GM23338 (cell line): ENCODE data around the gene PLCG2. TPM values are rescaled to one million over a fixed set of nuclear protein-coding genes. Genes with fewer than 3 reads are reported as not detected.

Experiments
- ATAC-seq: fragments of 200-7000 bp; cut with Tn5 transposase; 3 replicates; pipeline ENCODE4 v1.9.1; 2020
- DNase-seq: peaks from one replicate; pipeline ENCODE4 v3.0.0-alpha.2; 2015; ENCODE audit warnings: low spot score
- H2AFZ ChIP-seq: fragments of 200-600 bp; sonication (generic); 2 replicates; pipeline ENCODE4 v1.8.0; 2016; ENCODE audit warnings: antibody characterized with exemption, mild to moderate bottlenecking, moderate library complexity
- H3F3A ChIP-seq: fragments of 200-600 bp; sonication (generic); replicated peaks from 2 replicates; pipeline ENCODE4 v1.8.0; 2017; ENCODE audit warnings: antibody characterized with exemption, mixed run types, low read depth
- H3K27ac ChIP-seq: fragments of 200-600 bp; sonication (generic); 2 replicates; pipeline ENCODE4 v1.6.1; 2016; ENCODE audit warnings: low read depth
- H3K27me3 ChIP-seq: fragments of 200-600 bp; sonication (generic); 2 replicates; pipeline ENCODE4 v1.8.0; 2016; ENCODE audit warnings: mild to moderate bottlenecking, mixed run types, moderate library complexity; ENCODE audit not compliant: insufficient read depth
- H3K36me3 ChIP-seq: fragments of 200-600 bp; sonication (generic); 2 replicates; pipeline ENCODE4 v1.8.0; 2016; ENCODE audit warnings: mild to moderate bottlenecking; ENCODE audit not compliant: insufficient read depth
- H3K4me1 ChIP-seq: fragments of 200-600 bp; sonication (generic); 2 replicates; pipeline ENCODE4 v1.8.0; 2016; ENCODE audit warnings: mild to moderate bottlenecking, moderate library complexity; ENCODE audit not compliant: insufficient read depth
- H3K4me2 ChIP-seq: fragments of 200-600 bp; sonication (generic); 2 replicates; pipeline ENCODE4 v1.7.1; 2017; ENCODE audit warnings: mixed run types
- H3K4me3 ChIP-seq: fragments of 200-600 bp; sonication (generic); 2 replicates; pipeline ENCODE4 v1.6.1; 2016; ENCODE audit warnings: mixed run types
- H3K79me2 ChIP-seq: fragments of 200-600 bp; sonication (generic); replicated peaks from 2 replicates; pipeline ENCODE4 v1.8.0; 2017; ENCODE audit warnings: mild to moderate bottlenecking; ENCODE audit not compliant: insufficient read depth
- H3K9me2 ChIP-seq: fragments of 200-600 bp; sonication (generic); 2 replicates; pipeline ENCODE4 v1.8.0; 2017; ENCODE audit not compliant: insufficient read depth
- H4K20me1 ChIP-seq: fragments of 200-600 bp; sonication (generic); replicated peaks from 2 replicates; pipeline ENCODE4 v1.8.0; 2017; ENCODE audit warnings: mild to moderate bottlenecking; ENCODE audit not compliant: insufficient read depth
- H3K27ac Mint-ChIP-seq: 2 replicates; pipeline ENCODE4 v1.8.0; 2020; ENCODE audit warnings: inconsistent platforms, mild to moderate bottlenecking, moderate library complexity, mixed read lengths
- H3K27me3 Mint-ChIP-seq: 3 replicates; pipeline ENCODE4 v1.8.0; 2022; ENCODE audit warnings: low read depth, mild to moderate bottlenecking, moderate library complexity, mixed read lengths, inconsistent platforms; ENCODE audit not compliant: insufficient read depth, poor library complexity
- H3K36me3 Mint-ChIP-seq: 3 replicates; pipeline ENCODE4 v1.8.0; 2021; ENCODE audit warnings: low read depth, mild to moderate bottlenecking, inconsistent platforms, moderate library complexity, mixed read lengths
- H3K4me1 Mint-ChIP-seq: 3 replicates; pipeline ENCODE4 v1.8.0; 2020; ENCODE audit warnings: mild to moderate bottlenecking, inconsistent platforms, mixed read lengths
- H3K4me3 Mint-ChIP-seq: 3 replicates; pipeline ENCODE4 v1.8.0; 2021; ENCODE audit warnings: moderate library complexity, mild to moderate bottlenecking, inconsistent platforms, mixed read lengths
- H3K9me3 Mint-ChIP-seq: 3 replicates; pipeline ENCODE4 v1.8.0; 2020; ENCODE audit warnings: moderate library complexity, mild to moderate bottlenecking, inconsistent platforms, mixed read lengths
- CREB1 ChIP-seq: fragments of 250-450 bp; sonication (Bioruptor Pico); IDR thresholded peaks from 2 replicates; pipeline ENCODE4 v1.5.0; 2020; ENCODE audit warnings: low read depth, mild to moderate bottlenecking, moderate library complexity
- EZH2 ChIP-seq: fragments of 200-600 bp; sonication (generic); IDR thresholded peaks from one replicate; pipeline ENCODE4 v1.8.0; 2017; ENCODE audit warnings: antibody characterized with exemption, mild to moderate bottlenecking, low read depth; ENCODE audit not compliant: unreplicated experiment
- EZH2phosphoT487 ChIP-seq: fragments of 200-600 bp; sonication (generic); IDR thresholded peaks from one replicate; pipeline ENCODE4 v1.8.1; 2018; ENCODE audit warnings: antibody characterized with exemption; ENCODE audit not compliant: unreplicated experiment
- JUNB ChIP-seq: IDR thresholded peaks from one replicate; pipeline ENCODE4 v1.6.1; 2016; ENCODE audit warnings: antibody characterized with exemption; ENCODE audit not compliant: unreplicated experiment
- NANOG ChIP-seq: IDR thresholded peaks from 2 replicates; pipeline ENCODE4 v1.6.1; 2016; ENCODE audit warnings: antibody characterized with exemption, borderline replicate concordance
- POLR2AphosphoS5 ChIP-seq: IDR thresholded peaks from 2 replicates; pipeline ENCODE4 v1.6.1; 2016; ENCODE audit warnings: antibody characterized with exemption, low read depth
- STAT1 ChIP-seq: IDR thresholded peaks from one replicate; pipeline ENCODE4 v1.6.1; 2016; ENCODE audit warnings: antibody characterized with exemption; ENCODE audit not compliant: unreplicated experiment
- ZNF114 ChIP-seq: fragments of 250-450 bp; sonication (Bioruptor Pico); IDR thresholded peaks from 2 replicates; pipeline ENCODE4 v1.5.0; 2020; ENCODE audit warnings: mild to moderate bottlenecking, moderate library complexity
- ZNF331 ChIP-seq: fragments of 250-450 bp; sonication (Bioruptor Pico); IDR thresholded peaks from 2 replicates; pipeline ENCODE4 v1.5.0; 2020; ENCODE audit warnings: low read depth, mild to moderate bottlenecking, moderate library complexity
- polyA plus RNA-seq: library from polyadenylated mRNA; unstranded; fragments of >200 nt; fragmentation: Nextera tagmentation; extraction: Ambion mirVana; gene quantifications from 2 replicates; pipeline ENCODE4 v1.2.1, GENCODE V29; 2016
- total RNA-seq: library from RNA; depleted of rRNA; stranded (reverse); fragments of >200 nt; shearing (Covaris generic); gene quantifications from 2 replicates; pipeline ENCODE4 v1.2.3, GENCODE V29; 2014
- TF ChIP-seq, protein P1 (sequence below): IDR thresholded peaks from 2 replicates; pipeline ENCODE4 v1.6.1; 2016; ENCODE audit warnings: antibody characterized with exemption
- TF ChIP-seq, protein P2 (sequence below): IDR thresholded peaks from one replicate; pipeline ENCODE4 v1.6.1; 2018; ENCODE audit warnings: antibody characterized with exemption; ENCODE audit not compliant: unreplicated experiment
- TF ChIP-seq, protein P3 (sequence below), 2 experiments: fragments of 200-600 bp in 1 of 2; sonication (generic) in 1 of 2; conservative IDR thresholded peaks; 2 replicates each; pipeline versions ENCODE4 v1.5.1 to v1.6.1; 2016 to 2017; ENCODE audit warnings: antibody characterized with exemption in 2 of 2, low read depth in 2 of 2, mild to moderate bottlenecking in 2 of 2, moderate library complexity in 1 of 2
- TF ChIP-seq, protein P4 (sequence below): fragments of 250-450 bp; sonication (Bioruptor Pico); IDR thresholded peaks from 2 replicates; pipeline ENCODE4 v1.5.0; 2020; ENCODE audit warnings: mild to moderate bottlenecking, moderate library complexity

PLCG2 gene
- total and polyA plus RNA-seq, 2 experiments from 2014 or later, result 2.4 to 5.9 TPM

DNA sequence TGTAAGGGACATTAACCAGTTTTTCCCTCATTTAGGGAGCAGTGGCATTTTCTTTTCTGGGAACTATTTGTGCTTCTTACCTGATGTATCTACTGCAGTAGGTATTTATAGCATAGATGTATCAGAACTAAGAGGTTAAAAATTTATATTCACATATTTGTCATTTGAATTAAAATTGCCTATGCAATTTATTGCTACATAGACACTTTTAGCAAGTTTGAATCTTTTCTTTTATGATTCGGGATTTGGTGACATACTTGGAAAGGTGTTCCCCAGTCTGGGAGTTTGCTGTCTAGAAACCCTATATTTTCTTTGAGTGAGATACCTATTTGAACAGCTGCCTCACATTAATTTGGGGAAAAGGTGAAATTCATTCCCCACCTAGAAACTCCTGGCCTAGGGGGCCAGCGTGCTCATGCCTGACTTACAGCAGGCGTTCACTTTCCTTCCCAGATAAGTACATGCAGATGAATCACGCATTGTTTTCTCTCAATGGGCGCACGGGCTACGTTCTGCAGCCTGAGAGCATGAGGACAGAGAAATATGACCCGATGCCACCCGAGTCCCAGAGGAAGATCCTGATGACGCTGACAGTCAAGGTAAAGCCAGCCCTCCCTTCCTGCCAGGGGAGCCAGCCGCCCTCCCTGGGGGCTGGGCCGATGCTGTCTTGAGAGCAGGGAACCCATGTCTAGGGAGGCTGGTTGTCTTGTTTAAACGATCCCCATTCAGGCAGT lies 158.4 kb downstream of the PLCG2 start:
- H3K36me3 ChIP-seq, result no peaks in the 10 kb centered on the region
- no peaks in the 10 kb centered on the region for H3K27me3 ChIP-seq
- Mint-ChIP-seq H3K27ac (peak overlapping the region; percentile 32; the same call in 1 of the 2 replicates), H3K27me3 (peaks cover 6% of the 10 kb centered on the region), H3K4me1 (peaks cover 42% of the 10 kb centered on the region), H3K4me3 (no peak overlapping the region), H3K9me3 (no peaks in the 10 kb centered on the region), H3K36me3 (no peaks in the 10 kb centered on the region; the same call in 2 of the 3 replicates)
- no peak overlapping the region for H3K4me3 ChIP-seq
- no peaks in the 10 kb centered on the region for H3K79me2 ChIP-seq
- H3F3A ChIP-seq, result no peaks in the 10 kb centered on the region
- H3K4me1 ChIP-seq, result peaks cover 30% of the 10 kb centered on the region
- no peak overlapping the region; the same call in 1 of the 2 replicates for H3K27ac ChIP-seq
- no peaks in the 10 kb centered on the region for H4K20me1 ChIP-seq
- peak overlapping the region; percentile 18; the same call in 1 of the 2 replicates for H2AFZ ChIP-seq
- H3K9me2 ChIP-seq, result no peaks in the 10 kb centered on the region
- H3K4me2 ChIP-seq, result no peak overlapping the region
- no peak for DNase-seq
- no peak for TF ChIP-seq STAT1
- TF ChIP-seq EZH2, result no peak
- TF ChIP-seq ZNF331 (CRISPR knock-in tag), result no peak
- TF ChIP-seq, protein P1, sequence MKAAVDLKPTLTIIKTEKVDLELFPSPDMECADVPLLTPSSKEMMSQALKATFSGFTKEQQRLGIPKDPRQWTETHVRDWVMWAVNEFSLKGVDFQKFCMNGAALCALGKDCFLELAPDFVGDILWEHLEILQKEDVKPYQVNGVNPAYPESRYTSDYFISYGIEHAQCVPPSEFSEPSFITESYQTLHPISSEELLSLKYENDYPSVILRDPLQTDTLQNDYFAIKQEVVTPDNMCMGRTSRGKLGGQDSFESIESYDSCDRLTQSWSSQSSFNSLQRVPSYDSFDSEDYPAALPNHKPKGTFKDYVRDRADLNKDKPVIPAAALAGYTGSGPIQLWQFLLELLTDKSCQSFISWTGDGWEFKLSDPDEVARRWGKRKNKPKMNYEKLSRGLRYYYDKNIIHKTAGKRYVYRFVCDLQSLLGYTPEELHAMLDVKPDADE, result no peak
- no peak for TF ChIP-seq CREB1 (CRISPR knock-in tag)
- TF ChIP-seq, protein P2, sequence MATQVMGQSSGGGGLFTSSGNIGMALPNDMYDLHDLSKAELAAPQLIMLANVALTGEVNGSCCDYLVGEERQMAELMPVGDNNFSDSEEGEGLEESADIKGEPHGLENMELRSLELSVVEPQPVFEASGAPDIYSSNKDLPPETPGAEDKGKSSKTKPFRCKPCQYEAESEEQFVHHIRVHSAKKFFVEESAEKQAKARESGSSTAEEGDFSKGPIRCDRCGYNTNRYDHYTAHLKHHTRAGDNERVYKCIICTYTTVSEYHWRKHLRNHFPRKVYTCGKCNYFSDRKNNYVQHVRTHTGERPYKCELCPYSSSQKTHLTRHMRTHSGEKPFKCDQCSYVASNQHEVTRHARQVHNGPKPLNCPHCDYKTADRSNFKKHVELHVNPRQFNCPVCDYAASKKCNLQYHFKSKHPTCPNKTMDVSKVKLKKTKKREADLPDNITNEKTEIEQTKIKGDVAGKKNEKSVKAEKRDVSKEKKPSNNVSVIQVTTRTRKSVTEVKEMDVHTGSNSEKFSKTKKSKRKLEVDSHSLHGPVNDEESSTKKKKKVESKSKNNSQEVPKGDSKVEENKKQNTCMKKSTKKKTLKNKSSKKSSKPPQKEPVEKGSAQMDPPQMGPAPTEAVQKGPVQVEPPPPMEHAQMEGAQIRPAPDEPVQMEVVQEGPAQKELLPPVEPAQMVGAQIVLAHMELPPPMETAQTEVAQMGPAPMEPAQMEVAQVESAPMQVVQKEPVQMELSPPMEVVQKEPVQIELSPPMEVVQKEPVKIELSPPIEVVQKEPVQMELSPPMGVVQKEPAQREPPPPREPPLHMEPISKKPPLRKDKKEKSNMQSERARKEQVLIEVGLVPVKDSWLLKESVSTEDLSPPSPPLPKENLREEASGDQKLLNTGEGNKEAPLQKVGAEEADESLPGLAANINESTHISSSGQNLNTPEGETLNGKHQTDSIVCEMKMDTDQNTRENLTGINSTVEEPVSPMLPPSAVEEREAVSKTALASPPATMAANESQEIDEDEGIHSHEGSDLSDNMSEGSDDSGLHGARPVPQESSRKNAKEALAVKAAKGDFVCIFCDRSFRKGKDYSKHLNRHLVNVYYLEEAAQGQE, result no peak
- TF ChIP-seq, protein P3, sequence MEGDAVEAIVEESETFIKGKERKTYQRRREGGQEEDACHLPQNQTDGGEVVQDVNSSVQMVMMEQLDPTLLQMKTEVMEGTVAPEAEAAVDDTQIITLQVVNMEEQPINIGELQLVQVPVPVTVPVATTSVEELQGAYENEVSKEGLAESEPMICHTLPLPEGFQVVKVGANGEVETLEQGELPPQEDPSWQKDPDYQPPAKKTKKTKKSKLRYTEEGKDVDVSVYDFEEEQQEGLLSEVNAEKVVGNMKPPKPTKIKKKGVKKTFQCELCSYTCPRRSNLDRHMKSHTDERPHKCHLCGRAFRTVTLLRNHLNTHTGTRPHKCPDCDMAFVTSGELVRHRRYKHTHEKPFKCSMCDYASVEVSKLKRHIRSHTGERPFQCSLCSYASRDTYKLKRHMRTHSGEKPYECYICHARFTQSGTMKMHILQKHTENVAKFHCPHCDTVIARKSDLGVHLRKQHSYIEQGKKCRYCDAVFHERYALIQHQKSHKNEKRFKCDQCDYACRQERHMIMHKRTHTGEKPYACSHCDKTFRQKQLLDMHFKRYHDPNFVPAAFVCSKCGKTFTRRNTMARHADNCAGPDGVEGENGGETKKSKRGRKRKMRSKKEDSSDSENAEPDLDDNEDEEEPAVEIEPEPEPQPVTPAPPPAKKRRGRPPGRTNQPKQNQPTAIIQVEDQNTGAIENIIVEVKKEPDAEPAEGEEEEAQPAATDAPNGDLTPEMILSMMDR (conservative IDR thresholded peaks at IDR 0.05; ENCODE audit: low read depth in 2 of 2), result no peak
- TF ChIP-seq JUNB, result no peak
- no peak for TF ChIP-seq POLR2AphosphoS5
- TF ChIP-seq, protein P4, sequence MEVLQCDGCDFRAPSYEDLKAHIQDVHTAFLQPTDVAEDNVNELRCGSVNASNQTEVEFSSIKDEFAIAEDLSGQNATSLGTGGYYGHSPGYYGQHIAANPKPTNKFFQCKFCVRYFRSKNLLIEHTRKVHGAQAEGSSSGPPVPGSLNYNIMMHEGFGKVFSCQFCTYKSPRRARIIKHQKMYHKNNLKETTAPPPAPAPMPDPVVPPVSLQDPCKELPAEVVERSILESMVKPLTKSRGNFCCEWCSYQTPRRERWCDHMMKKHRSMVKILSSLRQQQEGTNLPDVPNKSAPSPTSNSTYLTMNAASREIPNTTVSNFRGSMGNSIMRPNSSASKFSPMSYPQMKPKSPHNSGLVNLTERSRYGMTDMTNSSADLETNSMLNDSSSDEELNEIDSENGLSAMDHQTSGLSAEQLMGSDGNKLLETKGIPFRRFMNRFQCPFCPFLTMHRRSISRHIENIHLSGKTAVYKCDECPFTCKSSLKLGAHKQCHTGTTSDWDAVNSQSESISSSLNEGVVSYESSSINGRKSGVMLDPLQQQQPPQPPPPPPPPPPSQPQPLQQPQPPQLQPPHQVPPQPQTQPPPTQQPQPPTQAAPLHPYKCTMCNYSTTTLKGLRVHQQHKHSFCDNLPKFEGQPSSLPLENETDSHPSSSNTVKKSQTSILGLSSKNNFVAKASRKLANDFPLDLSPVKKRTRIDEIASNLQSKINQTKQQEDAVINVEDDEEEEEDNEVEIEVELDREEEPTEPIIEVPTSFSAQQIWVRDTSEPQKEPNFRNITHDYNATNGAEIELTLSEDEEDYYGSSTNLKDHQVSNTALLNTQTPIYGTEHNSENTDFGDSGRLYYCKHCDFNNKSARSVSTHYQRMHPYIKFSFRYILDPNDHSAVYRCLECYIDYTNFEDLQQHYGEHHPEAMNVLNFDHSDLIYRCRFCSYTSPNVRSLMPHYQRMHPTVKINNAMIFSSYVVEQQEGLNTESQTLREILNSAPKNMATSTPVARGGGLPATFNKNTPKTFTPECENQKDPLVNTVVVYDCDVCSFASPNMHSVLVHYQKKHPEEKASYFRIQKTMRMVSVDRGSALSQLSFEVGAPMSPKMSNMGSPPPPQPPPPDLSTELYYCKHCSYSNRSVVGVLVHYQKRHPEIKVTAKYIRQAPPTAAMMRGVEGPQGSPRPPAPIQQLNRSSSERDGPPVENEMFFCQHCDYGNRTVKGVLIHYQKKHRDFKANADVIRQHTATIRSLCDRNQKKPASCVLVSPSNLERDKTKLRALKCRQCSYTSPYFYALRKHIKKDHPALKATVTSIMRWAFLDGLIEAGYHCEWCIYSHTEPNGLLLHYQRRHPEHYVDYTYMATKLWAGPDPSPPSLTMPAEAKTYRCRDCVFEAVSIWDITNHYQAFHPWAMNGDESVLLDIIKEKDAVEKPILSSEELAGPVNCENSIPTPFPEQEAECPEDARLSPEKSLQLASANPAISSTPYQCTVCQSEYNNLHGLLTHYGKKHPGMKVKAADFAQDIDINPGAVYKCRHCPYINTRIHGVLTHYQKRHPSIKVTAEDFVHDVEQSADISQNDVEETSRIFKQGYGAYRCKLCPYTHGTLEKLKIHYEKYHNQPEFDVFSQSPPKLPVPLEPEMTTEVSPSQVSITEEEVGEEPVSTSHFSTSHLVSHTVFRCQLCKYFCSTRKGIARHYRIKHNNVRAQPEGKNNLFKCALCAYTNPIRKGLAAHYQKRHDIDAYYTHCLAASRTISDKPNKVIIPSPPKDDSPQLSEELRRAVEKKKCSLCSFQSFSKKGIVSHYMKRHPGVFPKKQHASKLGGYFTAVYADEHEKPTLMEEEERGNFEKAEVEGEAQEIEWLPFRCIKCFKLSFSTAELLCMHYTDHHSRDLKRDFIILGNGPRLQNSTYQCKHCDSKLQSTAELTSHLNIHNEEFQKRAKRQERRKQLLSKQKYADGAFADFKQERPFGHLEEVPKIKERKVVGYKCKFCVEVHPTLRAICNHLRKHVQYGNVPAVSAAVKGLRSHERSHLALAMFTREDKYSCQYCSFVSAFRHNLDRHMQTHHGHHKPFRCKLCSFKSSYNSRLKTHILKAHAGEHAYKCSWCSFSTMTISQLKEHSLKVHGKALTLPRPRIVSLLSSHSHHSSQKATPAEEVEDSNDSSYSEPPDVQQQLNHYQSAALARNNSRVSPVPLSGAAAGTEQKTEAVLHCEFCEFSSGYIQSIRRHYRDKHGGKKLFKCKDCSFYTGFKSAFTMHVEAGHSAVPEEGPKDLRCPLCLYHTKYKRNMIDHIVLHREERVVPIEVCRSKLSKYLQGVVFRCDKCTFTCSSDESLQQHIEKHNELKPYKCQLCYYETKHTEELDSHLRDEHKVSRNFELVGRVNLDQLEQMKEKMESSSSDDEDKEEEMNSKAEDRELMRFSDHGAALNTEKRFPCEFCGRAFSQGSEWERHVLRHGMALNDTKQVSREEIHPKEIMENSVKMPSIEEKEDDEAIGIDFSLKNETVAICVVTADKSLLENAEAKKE (CRISPR knock-in tag), result no peak
- TF ChIP-seq EZH2phosphoT487, result no peak
- TF ChIP-seq NANOG, result no peak
- no peak for TF ChIP-seq ZNF114 (CRISPR knock-in tag)
- no peak for ATAC-seq
